MCF 10A (cell line): ENCODE results near the gene BCS1L. TPM values are rescaled to one million over a fixed set of nuclear protein-coding genes. Genes with fewer than 3 reads are reported as not detected.
A peak's percentile ranks its signal among the peaks of the same experiment; 100 is the strongest.
"Not testable (repeated sequence)": the region's sequence is repeated elsewhere in the genome, so short reads cannot be mapped to it uniquely, and the experiment has no call there.

Experiments used
- BruUV-seq: library from RNA; stranded (reverse); fragments of 400-500 nt; replicated peaks from 2 replicates; lab custom pipeline; 2021; lab: Mats Ljungman, UMichigan
- CTCF ChIA-PET: fragments of 300-600 bp; sonication (Branson Sonifier 250); formaldehyde crosslinking; extraction: SDS; loops from one replicate; lab custom pipeline; 2021; ENCODE audit warnings: antibody characterized with exemption, inconsistent platforms; lab: Yijun Ruan, JAX
- POLR2A ChIA-PET: fragments of 300-600, 350-650 bp; sonication (Branson Sonifier 250); formaldehyde crosslinking; extraction: SDS; loops from one replicate; lab custom pipeline; 2020; ENCODE audit warnings: antibody characterized with exemption, inconsistent platforms; lab: Yijun Ruan, JAX
- DNase-seq: peaks from one replicate; pipeline ENCODE4 v3.0.0-alpha.2; 2018; ENCODE audit not compliant: unreplicated experiment
- H3K27ac Mint-ChIP-seq: one replicate; pipeline ENCODE4 v1.8.0; 2022; ENCODE audit warnings: mild to moderate bottlenecking, low read depth, mixed read lengths; ENCODE audit not compliant: unreplicated experiment
- H3K27me3 Mint-ChIP-seq: one replicate; pipeline ENCODE4 v1.8.0; 2022; ENCODE audit warnings: mixed read lengths; ENCODE audit not compliant: insufficient read depth, unreplicated experiment
- H3K36me3 Mint-ChIP-seq: one replicate; pipeline ENCODE4 v1.8.0; 2022; ENCODE audit warnings: mild to moderate bottlenecking, moderate library complexity, mixed read lengths; ENCODE audit not compliant: insufficient read depth, unreplicated experiment
- H3K4me1 Mint-ChIP-seq: one replicate; pipeline ENCODE4 v1.8.0; 2022; ENCODE audit warnings: mixed read lengths; ENCODE audit not compliant: insufficient read depth, unreplicated experiment
- H3K4me3 Mint-ChIP-seq: one replicate; pipeline ENCODE4 v1.8.0; 2022; ENCODE audit warnings: mild to moderate bottlenecking, moderate library complexity, mixed read lengths; ENCODE audit not compliant: unreplicated experiment
- H3K9me3 Mint-ChIP-seq: one replicate; pipeline ENCODE4 v1.8.0; 2022; ENCODE audit warnings: mixed read lengths; ENCODE audit not compliant: unreplicated experiment
- CTCF ChIP-seq: fragments of 200-600 bp; IDR thresholded peaks from one replicate; pipeline ENCODE4 v1.8.0; 2022; ENCODE audit warnings: antibody characterized with exemption, mild to moderate bottlenecking; ENCODE audit not compliant: unreplicated experiment
- intact Hi-C: fragments of 100-400 bp; cut with micrococcal nuclease; formaldehyde crosslinking; loops from 2 replicates; pipeline ENCODE4 v1.14.1; 2022
- total RNA-seq: library from RNA; stranded (reverse); gene quantifications from 2 replicates; pipeline ENCODE4 v1.2.3, GENCODE V29; 2022

The BCS1L gene
- total RNA-seq, 1 experiment from 2014 or later = 96.0 TPM

GRCh38 chr2:218687400-218688060 lies 28.0 kb downstream of the BCS1L start:
- DNase-seq = peak; percentile 83
- peak; percentile 63 for TF ChIP-seq CTCF
- CTCF ChIA-PET = interaction anchor here (0.5 to 3.4 kb wide), 31 partner anchors 8 to 824 kb away, joined by 3 to 44 read pairs (median 4); partner anchors contain the start of genes BCS1L, RNF25, STK36 and TTLL4
- not testable (repeated sequence) for H3K9me3 Mint-ChIP-seq, BruUV-seq, H3K4me3 Mint-ChIP-seq, H3K27ac Mint-ChIP-seq, H3K4me1 Mint-ChIP-seq, H3K27me3 Mint-ChIP-seq
- POLR2A ChIA-PET = interaction anchor here (0.7 to 2.4 kb wide), 5 partner anchors 15 to 400 kb away, joined by 3 to 18 read pairs (median 3); partner anchors contain the start of genes BCS1L, RNF25, STK36 and ZNF142
- intact Hi-C loops = loop anchor here (1.0 to 2.0 kb wide), 3 partner anchors 29 to 281 kb away; no protein-coding TSS in a partner anchor
- H3K36me3 Mint-ChIP-seq = peaks cover 24% of the 10 kb centered on the region

- no peak overlapping the region for H3K27ac Mint-ChIP-seq
- H3K9me3 Mint-ChIP-seq = no peaks in the 10 kb centered on the region
- DNase-seq = no peak
- ChIA-PET CTCF (interaction anchor here (0.6 to 1.6 kb wide), 4 partner anchors 10 to 390 kb away, joined by 3 to 9 read pairs (median 4); partner anchors contain the start of genes RNF25 and STK36), POLR2A (interaction anchor here (0.9 kb wide), 1 partner anchor 20 kb away, joined by 3 read pairs; the partner anchor contains the start of gene RNF25)
- no peak overlapping the region for H3K4me3 Mint-ChIP-seq
- H3K36me3 Mint-ChIP-seq = peaks cover 24% of the 10 kb centered on the region
- TF ChIP-seq CTCF = no peak
- intact Hi-C loops = no loop called here
- H3K27me3 Mint-ChIP-seq = no peaks in the 10 kb centered on the region
- peaks cover 6% of the 10 kb centered on the region for H3K4me1 Mint-ChIP-seq
- BruUV-seq = no TSS peak
These were observed 31.8 kb downstream of the BCS1L start for GRCh38 chr2:218691234-218691633.

- TF ChIP-seq CTCF = no peak
- intact Hi-C loops = no loop called here
- H3K4me1 Mint-ChIP-seq = no peaks in the 10 kb centered on the region
- peaks cover 23% of the 10 kb centered on the region for H3K36me3 Mint-ChIP-seq
- DNase-seq = no peak
- no peaks in the 10 kb centered on the region for H3K27me3 Mint-ChIP-seq
- no peak overlapping the region for H3K4me3 Mint-ChIP-seq
- BruUV-seq = no TSS peak
- no peak overlapping the region for H3K27ac Mint-ChIP-seq
- CTCF ChIA-PET = interaction anchor here (0.6 to 1.1 kb wide), 3 partner anchors 8 to 184 kb away, joined by 3 to 4 read pairs (median 3); no protein-coding TSS in a partner anchor
- no peaks in the 10 kb centered on the region for H3K9me3 Mint-ChIP-seq
- POLR2A ChIA-PET = interaction anchor here (0.6 to 1.5 kb wide), 2 partner anchors 16 to 558 kb away, joined by 3 read pairs; partner anchors contain the start of genes TTLL4 and TUBA4B
These were observed 35.1 kb downstream of the BCS1L start for GRCh38 chr2:218694405-218695145.

GRCh38 chr2:218698885-218699284 lies 39.4 kb downstream of the BCS1L start:
- H3K9me3 Mint-ChIP-seq = no peaks in the 10 kb centered on the region
- TF ChIP-seq CTCF = no peak
- no peak overlapping the region for H3K27ac Mint-ChIP-seq
- peaks cover 21% of the 10 kb centered on the region for H3K36me3 Mint-ChIP-seq
- no peaks in the 10 kb centered on the region for H3K4me1 Mint-ChIP-seq
- DNase-seq = no peak
- ChIA-PET CTCF (interaction anchor here (0.7 to 3.0 kb wide), 4 partner anchors 11 to 143 kb away, joined by 3 to 16 read pairs (median 4); partner anchors contain the start of gene TTLL4), POLR2A (no interaction called here)
- H3K4me3 Mint-ChIP-seq = no peak overlapping the region
- intact Hi-C loops = no loop called here
- no TSS peak for BruUV-seq
- H3K27me3 Mint-ChIP-seq = no peaks in the 10 kb centered on the region
